HL-60 (cell line): ENCODE data around the gene PRPF6.

ENCODE experiments used
- DNase-seq, 2 experiments: peaks; one replicate each; pipeline ENCODE4 v3.0.0-alpha.2; 2010 to 2020; ENCODE audit warnings: low read depth in 1 of 2, low spot score in 1 of 2
- H3K27ac ChIP-seq: fragments of 250-450 bp; sonication (Bioruptor Pico); replicated peaks from 2 replicates; pipeline ENCODE4 v1.5.1; 2020; ENCODE audit warnings: mild to moderate bottlenecking, moderate library complexity
- H3K27me3 ChIP-seq: fragments of 250-450 bp; sonication (Bioruptor Pico); 2 replicates; pipeline ENCODE4 v1.5.1; 2021; ENCODE audit warnings: mild to moderate bottlenecking, moderate library complexity; ENCODE audit not compliant: insufficient read depth, poor library complexity, severe bottlenecking
- H3K4me3 ChIP-seq: replicated peaks from 2 replicates; pipeline ENCODE4 v1.5.1; 2011; ENCODE audit warnings: mild to moderate bottlenecking, control low read depth, low read length; ENCODE audit not compliant: insufficient read depth
- GABPA ChIP-seq: IDR thresholded peaks from 2 replicates; pipeline ENCODE4 v1.6.1; 2012; ENCODE audit warnings: low read depth
- POLR2AphosphoS5 ChIP-seq: IDR thresholded peaks from 2 replicates; pipeline ENCODE4 v1.6.1; 2012; ENCODE audit warnings: low read depth
- SPI1 ChIP-seq: IDR thresholded peaks from 2 replicates; pipeline ENCODE4 v1.6.1; 2012; ENCODE audit warnings: low read depth, mild to moderate bottlenecking, borderline replicate concordance
- TF ChIP-seq, protein P1 (sequence below): IDR thresholded peaks from one replicate; pipeline ENCODE4 v1.5.1; 2011; ENCODE audit warnings: low read length, control low read depth, inconsistent platforms; ENCODE audit not compliant: insufficient read depth
- TF ChIP-seq, protein P2 (sequence below): IDR thresholded peaks from 2 replicates; pipeline ENCODE4 v1.6.1; 2012; ENCODE audit warnings: low read depth; ENCODE audit not compliant: insufficient replicate concordance

Gene PRPF6

DNA sequence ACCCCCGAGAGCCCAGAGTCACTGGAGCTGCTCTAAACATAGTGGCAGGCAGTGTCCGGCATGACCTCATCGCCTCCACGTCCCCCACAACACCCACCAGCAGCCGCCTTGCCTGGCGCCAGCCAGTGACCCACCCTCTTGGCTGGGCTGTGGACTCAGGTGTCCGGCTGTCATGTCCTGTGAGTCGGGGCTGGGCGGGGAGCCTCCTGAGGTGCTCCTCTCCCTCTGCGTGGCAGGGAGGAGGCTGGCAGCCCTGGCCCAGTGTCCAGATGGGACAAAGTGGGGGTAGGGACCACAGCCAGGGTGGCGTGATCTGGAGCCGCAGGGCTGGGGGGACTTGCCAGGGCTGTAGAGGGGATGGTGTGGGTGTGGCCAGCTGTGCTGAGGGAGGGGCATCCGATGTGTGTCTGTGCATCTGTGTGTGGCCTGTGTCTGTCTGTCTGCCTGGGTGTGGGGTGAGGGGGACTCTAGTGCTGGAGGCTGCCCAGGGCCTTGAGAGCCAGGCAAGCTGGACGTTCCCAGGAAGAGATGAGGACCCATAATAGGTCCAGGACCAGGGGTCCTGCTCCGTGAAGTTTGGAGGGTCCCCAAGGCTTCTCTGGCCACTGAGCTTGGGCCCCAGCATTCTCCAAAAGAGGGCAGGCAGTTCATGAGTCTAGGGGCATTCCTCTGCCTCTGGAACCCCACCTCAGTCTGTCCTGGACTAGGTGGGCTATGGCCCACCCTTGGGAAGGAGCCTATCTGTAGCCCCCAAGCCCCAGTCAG, 70.8 kb downstream of the PRPF6 start:
- no peak for DNase-seq
- TF ChIP-seq SPI1 (no peak), GABPA (no peak), POLR2AphosphoS5 (no peak)
- TF ChIP-seq, protein P1, sequence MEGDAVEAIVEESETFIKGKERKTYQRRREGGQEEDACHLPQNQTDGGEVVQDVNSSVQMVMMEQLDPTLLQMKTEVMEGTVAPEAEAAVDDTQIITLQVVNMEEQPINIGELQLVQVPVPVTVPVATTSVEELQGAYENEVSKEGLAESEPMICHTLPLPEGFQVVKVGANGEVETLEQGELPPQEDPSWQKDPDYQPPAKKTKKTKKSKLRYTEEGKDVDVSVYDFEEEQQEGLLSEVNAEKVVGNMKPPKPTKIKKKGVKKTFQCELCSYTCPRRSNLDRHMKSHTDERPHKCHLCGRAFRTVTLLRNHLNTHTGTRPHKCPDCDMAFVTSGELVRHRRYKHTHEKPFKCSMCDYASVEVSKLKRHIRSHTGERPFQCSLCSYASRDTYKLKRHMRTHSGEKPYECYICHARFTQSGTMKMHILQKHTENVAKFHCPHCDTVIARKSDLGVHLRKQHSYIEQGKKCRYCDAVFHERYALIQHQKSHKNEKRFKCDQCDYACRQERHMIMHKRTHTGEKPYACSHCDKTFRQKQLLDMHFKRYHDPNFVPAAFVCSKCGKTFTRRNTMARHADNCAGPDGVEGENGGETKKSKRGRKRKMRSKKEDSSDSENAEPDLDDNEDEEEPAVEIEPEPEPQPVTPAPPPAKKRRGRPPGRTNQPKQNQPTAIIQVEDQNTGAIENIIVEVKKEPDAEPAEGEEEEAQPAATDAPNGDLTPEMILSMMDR: no peak
- TF ChIP-seq, protein P2, sequence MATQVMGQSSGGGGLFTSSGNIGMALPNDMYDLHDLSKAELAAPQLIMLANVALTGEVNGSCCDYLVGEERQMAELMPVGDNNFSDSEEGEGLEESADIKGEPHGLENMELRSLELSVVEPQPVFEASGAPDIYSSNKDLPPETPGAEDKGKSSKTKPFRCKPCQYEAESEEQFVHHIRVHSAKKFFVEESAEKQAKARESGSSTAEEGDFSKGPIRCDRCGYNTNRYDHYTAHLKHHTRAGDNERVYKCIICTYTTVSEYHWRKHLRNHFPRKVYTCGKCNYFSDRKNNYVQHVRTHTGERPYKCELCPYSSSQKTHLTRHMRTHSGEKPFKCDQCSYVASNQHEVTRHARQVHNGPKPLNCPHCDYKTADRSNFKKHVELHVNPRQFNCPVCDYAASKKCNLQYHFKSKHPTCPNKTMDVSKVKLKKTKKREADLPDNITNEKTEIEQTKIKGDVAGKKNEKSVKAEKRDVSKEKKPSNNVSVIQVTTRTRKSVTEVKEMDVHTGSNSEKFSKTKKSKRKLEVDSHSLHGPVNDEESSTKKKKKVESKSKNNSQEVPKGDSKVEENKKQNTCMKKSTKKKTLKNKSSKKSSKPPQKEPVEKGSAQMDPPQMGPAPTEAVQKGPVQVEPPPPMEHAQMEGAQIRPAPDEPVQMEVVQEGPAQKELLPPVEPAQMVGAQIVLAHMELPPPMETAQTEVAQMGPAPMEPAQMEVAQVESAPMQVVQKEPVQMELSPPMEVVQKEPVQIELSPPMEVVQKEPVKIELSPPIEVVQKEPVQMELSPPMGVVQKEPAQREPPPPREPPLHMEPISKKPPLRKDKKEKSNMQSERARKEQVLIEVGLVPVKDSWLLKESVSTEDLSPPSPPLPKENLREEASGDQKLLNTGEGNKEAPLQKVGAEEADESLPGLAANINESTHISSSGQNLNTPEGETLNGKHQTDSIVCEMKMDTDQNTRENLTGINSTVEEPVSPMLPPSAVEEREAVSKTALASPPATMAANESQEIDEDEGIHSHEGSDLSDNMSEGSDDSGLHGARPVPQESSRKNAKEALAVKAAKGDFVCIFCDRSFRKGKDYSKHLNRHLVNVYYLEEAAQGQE: no peak
- Histone ChIP-seq H3K27me3 (peaks cover 23% of the 10 kb centered on the region), H3K27ac (no peak overlapping the region), H3K4me3 (no peak overlapping the region)

DNA sequence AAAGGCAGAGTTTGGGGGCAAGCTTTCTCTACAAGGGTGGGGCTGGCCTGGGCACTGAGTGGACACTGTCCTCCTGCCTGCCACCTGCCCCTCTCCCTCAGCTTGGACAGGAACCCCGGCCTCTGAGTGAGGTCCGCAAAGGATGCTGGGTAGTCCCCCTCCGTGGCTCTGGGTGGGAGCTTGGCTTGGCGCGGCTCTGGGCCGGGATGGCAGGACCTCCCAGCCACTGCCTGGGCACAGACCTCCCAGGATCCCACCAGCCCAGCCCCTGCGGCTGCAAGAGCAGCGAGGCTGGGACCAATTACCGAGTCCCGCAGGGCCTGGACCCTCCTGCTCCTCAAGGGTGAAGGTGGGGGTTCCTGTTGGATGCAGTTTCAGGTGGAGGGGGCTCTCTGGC, 71.4 kb downstream of the PRPF6 start:
- TF ChIP-seq GABPA (no peak), SPI1 (no peak), POLR2AphosphoS5 (no peak)
- TF ChIP-seq, protein P1: no peak
- TF ChIP-seq, protein P2: no peak
- DNase-seq: no peak
- no peak overlapping the region for H3K27ac ChIP-seq
- no peak overlapping the region for H3K4me3 ChIP-seq
- H3K27me3 ChIP-seq: peaks cover 18% of the 10 kb centered on the region

DNA sequence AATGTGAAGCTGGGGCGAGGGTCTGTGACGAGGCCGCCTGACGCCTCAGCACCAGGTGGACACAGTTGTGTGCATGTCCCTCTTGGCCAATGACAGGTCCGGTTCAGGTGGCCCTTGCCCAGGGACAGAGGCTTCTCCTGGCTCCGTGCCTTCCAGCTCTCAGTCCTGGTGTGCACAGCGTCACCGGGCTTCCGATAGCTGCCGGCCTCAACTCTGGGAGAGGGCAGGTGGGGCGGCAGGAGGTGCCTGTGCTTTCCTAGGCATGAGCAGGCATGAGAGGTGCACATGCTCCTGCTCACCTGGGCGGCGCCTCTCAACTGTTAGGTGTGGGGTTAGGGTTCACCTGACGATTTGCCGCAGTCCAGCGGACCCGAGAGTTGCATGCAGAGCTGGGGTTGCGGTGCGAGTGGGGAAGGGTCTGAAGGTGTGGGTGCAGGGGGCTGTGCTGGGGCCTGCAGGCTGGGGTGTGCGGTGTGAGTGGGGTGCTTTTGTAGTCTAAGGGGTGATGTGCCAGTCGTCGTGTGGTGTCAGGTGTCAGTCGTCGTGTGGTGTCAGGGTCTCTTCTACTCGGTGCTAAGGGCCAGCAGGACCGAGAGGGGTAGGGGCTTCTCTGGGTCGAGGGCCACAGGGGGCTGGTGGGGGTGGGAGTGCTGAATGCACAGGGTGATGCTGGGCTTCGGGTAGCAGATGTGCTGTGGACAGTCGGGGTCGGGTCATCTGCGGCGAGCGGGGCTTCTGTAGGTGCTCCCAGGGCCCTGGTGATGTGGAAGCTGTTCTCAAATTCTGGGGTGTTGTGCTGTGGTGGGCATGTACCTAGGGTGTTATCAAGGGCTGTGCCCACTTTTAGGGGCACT, 72.3 kb downstream of the PRPF6 start:
- DNase-seq: no peak
- Histone ChIP-seq H3K27me3 (peaks cover 10% of the 10 kb centered on the region), H3K27ac (no peak overlapping the region), H3K4me3 (no peak overlapping the region)
- TF ChIP-seq, protein P2: no peak
- TF ChIP-seq SPI1 (no peak), POLR2AphosphoS5 (no peak), GABPA (no peak)
- TF ChIP-seq, protein P1: no peak
